ENCODE data around the gene NEK6. TPM values are rescaled to one million over a fixed set of nuclear protein-coding genes. Genes with fewer than 3 reads are reported as not detected.

NEK6 gene
- total and polyA plus RNA-seq, 11 donors = 1.8 to 42.4 (median 6.4) TPM

GRCh38 chr9:124395826-124396225 is 138.1 kb downstream of the NEK6 start:
- intact Hi-C loops (cut with DNase I) = loop anchor here in 5 of 10 donors (5.0 to 10.0 kb wide), 2 partner anchors 269 to 271 kb away; no protein-coding TSS in a partner anchor
- Histone ChIP-seq H3K36me3 (peaks cover 0 to 44% (median 27%) of the 10 kb centered on the region in 9 donors), H3K4me3 (no peak overlapping the region), H3K4me1 (peaks cover 0 to 70% (median 31%) of the 10 kb centered on the region in 12 donors), H3K9me3 (no peaks in the 10 kb centered on the region), H3K27me3 (no peaks in the 10 kb centered on the region), H3K27ac (no peak overlapping the region)
- ATAC-seq = no peak
- WGBS, 4 donors = 90 to 92% (median 91%) methylated on average over 4 of the region's 4 CpGs
- no peak for TF ChIP-seq CTCF (IDR thresholded peaks at IDR 0.05)
- no peak for TF ChIP-seq POLR2A (IDR thresholded peaks at IDR 0.05)
- no peak for DNase-seq

GRCh38 chr9:124398191-124398935 is 140.6 kb downstream of the NEK6 start:
- WGBS, 4 donors = 75 to 85% (median 83%) methylated on average over 8 of the region's 8 CpGs
- no peak overlapping the region for H3K27ac ChIP-seq
- H3K4me1 ChIP-seq = peaks cover 0 to 46% (median 14%) of the 10 kb centered on the region in 12 donors

GRCh38 chr9:124399323-124399967 is 141.7 kb downstream of the NEK6 start:
- H3K27ac ChIP-seq = peak overlapping the region in 5 of 12 donors; percentile 11 to 52 (median 30)
- ATAC-seq = peak; percentile 62 to 80 (median 76)
- H3K36me3 ChIP-seq = peaks cover 0 to 69% (median 54%) of the 10 kb centered on the region in 9 donors
- peak in 2 of 5 donors; percentile 47 to 56 for DNase-seq
- intact Hi-C loops (cut with DNase I) = loop anchor here in 5 of 10 donors (5.0 to 10.0 kb wide), 2 partner anchors 272 to 275 kb away; no protein-coding TSS in a partner anchor
- H3K4me1 ChIP-seq = peaks cover 0 to 36% (median 14%) of the 10 kb centered on the region in 12 donors
- 60 to 75% (median 65%) methylated on average over 12 of the region's 12 CpGs for WGBS, 4 donors
- H3K4me3 ChIP-seq = no peak overlapping the region
- no peaks in the 10 kb centered on the region for H3K9me3 ChIP-seq
- no peaks in the 10 kb centered on the region for H3K27me3 ChIP-seq
- TF ChIP-seq CTCF (IDR thresholded peaks at IDR 0.05) (no peak), POLR2A (IDR thresholded peaks at IDR 0.05) (no peak)

More at GRCh38 chr9:124398191-124398935, 140.6 kb downstream of the NEK6 start:
- intact Hi-C loops (cut with DNase I) = loop anchor here in 5 of 10 donors (5.0 to 10.0 kb wide), 2 partner anchors 271 to 274 kb away; no protein-coding TSS in a partner anchor
- Histone ChIP-seq H3K4me3 (no peak overlapping the region), H3K27me3 (no peaks in the 10 kb centered on the region), H3K36me3 (peaks cover 0 to 65% (median 43%) of the 10 kb centered on the region in 9 donors), H3K9me3 (no peaks in the 10 kb centered on the region)
- DNase-seq (no peak), ATAC-seq (no peak)
- TF ChIP-seq CTCF (IDR thresholded peaks at IDR 0.05) = no peak
